ENCODE measurements around the gene KRT25.
"Not testable (repeated sequence)": the region's sequence is repeated elsewhere in the genome, so short reads cannot be mapped to it uniquely, and the experiment has no call there.

KRT25 gene

GRCh38 chr17:40765657-40766056 is 10.5 kb upstream of the KRT25 start:
- DNase-seq (ENCODE audit: low read depth): no peak
- H3K4me3 ChIP-seq (ENCODE audit: control insufficient read depth, low read depth, low read length): no peak overlapping the region
- TF ChIP-seq, protein P1, sequence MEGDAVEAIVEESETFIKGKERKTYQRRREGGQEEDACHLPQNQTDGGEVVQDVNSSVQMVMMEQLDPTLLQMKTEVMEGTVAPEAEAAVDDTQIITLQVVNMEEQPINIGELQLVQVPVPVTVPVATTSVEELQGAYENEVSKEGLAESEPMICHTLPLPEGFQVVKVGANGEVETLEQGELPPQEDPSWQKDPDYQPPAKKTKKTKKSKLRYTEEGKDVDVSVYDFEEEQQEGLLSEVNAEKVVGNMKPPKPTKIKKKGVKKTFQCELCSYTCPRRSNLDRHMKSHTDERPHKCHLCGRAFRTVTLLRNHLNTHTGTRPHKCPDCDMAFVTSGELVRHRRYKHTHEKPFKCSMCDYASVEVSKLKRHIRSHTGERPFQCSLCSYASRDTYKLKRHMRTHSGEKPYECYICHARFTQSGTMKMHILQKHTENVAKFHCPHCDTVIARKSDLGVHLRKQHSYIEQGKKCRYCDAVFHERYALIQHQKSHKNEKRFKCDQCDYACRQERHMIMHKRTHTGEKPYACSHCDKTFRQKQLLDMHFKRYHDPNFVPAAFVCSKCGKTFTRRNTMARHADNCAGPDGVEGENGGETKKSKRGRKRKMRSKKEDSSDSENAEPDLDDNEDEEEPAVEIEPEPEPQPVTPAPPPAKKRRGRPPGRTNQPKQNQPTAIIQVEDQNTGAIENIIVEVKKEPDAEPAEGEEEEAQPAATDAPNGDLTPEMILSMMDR (IDR thresholded peaks at IDR 0.05; ENCODE audit: control insufficient read depth, insufficient read depth, low read depth, low read length, missing control alignments): no peak

DNA sequence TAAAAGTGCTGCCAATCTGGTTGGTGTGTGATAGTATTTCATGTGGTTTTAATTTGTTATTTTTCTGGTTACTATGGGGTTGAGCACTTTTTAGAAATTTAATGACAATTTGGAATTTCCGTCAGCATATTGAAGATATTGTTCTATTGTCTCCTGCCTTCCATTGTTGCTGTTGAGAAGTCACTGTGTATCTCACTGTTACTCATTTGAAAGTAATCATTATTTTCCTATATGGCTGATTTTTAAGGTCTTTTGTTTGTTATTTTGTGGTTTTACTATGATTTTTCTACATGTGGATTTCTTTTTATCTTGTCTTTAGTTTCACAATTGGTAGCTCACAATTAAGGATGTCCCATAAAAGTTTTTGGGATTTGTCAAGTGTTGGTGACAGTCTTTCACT is 8.6 kb upstream of the KRT25 start:
- no peak overlapping the region for H3K4me3 ChIP-seq (ENCODE audit: control insufficient read depth, low read depth, low read length)
- DNase-seq (ENCODE audit: low read depth): no peak
- TF ChIP-seq, protein P1 (IDR thresholded peaks at IDR 0.05; ENCODE audit: control insufficient read depth, insufficient read depth, low read depth, low read length, missing control alignments): no peak

DNA sequence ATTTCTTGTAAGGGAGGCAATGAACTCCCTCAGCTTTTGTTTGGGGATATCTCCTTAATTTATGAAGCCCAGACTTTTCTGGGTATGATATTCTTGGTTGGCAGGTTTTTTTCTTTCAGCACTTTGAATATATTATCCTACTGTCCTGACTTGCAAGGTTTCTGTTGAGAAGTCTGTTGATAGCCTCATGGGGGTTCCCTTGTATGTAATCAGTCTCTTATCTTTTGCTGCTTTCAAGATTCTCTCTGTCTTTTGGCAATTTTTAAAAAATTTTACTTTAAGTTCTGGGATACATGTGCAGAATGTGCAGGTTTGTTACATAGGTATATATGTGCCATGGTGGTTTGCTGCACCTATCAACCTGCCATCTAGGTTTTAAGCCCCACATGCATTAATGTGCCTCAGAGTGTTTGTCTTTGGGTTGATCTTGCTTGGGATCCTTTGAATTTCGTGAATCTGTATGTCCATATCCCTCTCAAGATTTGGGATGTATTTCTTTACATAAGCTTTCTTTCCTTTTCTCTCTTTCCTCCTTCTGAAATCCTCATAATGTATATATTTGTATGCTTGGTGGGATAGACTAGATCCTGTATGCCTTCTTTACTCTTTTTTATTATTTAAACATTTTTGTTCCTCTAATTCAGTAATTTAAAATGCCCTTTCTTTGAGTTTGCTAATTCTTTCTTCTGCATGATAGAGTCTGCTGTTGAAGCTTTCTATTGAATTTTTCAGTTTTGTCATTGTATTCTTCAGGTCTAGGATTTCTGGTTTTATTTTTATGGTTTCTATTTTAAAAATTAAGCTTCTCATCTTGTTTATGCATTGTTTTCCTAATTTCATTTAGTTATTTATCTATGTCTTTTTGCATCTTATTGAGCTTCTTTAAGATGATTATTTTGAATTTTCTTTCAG is 5.2 kb upstream of the KRT25 start:
- no peak overlapping the region for H3K4me3 ChIP-seq (ENCODE audit: control insufficient read depth, low read depth, low read length)
- DNase-seq (ENCODE audit: low read depth): no peak
- TF ChIP-seq, protein P1 (IDR thresholded peaks at IDR 0.05; ENCODE audit: control insufficient read depth, insufficient read depth, low read depth, low read length, missing control alignments): no peak

DNA sequence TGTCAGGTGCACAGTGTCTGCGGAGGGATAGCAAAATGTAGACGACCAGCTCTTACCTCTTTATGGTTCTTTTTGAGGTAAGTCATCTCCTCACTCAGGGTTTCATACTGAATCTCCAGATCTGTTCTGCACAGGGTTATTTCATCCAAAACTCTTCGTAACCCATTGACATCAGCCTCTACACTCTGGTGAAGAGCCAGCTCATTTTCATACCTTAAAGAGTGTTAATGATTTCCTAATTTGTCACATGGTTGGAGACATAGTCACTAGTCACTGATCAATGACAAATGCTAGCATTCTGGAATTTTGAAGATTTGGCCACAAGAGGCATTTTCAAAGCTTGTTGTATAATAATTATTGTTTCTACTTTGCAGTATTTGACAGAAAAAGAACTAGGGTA is 1.3 kb downstream of the KRT25 start:
- TF ChIP-seq, protein P1 (IDR thresholded peaks at IDR 0.05; ENCODE audit: control insufficient read depth, insufficient read depth, low read depth, low read length, missing control alignments): no peak
- no peak for DNase-seq (ENCODE audit: low read depth)
- no peak overlapping the region for H3K4me3 ChIP-seq (ENCODE audit: control insufficient read depth, low read depth, low read length)

GRCh38 chr17:40751065-40751464 is 4.1 kb downstream of the KRT25 start:
- no peak overlapping the region for H3K4me3 ChIP-seq (ENCODE audit: control insufficient read depth, low read depth, low read length)
- TF ChIP-seq, protein P1 (IDR thresholded peaks at IDR 0.05; ENCODE audit: control insufficient read depth, insufficient read depth, low read depth, low read length, missing control alignments): no peak
- DNase-seq (ENCODE audit: low read depth): no peak

- no peak overlapping the region for H3K4me3 ChIP-seq (ENCODE audit: control insufficient read depth, low read depth, low read length)
- TF ChIP-seq, protein P1 (IDR thresholded peaks at IDR 0.05; ENCODE audit: control insufficient read depth, insufficient read depth, low read depth, low read length, missing control alignments): no peak
- DNase-seq (ENCODE audit: low read depth): no peak
Measured at GRCh38 chr17:40750391-40750790, 4.7 kb downstream of the KRT25 start.

GRCh38 chr17:40748666-40749065 is 6.5 kb downstream of the KRT25 start:
- not testable (repeated sequence) for H3K4me3 ChIP-seq (ENCODE audit: control insufficient read depth, low read depth, low read length); DNase-seq (ENCODE audit: low read depth)

All from AG09309 (cell line).